HCT116 (cell line): ENCODE results near the gene DISP2. TPM values are rescaled to one million over a fixed set of nuclear protein-coding genes. Genes with fewer than 3 reads are reported as not detected.

Source experiments
- ATAC-seq: fragments of 200-7000 bp; cut with Tn5 transposase; 2 replicates; pipeline ENCODE4 v1.9.1; 2020; ENCODE audit warnings: mild to moderate bottlenecking, moderate library complexity
- BruUV-seq: library from RNA; stranded (reverse); fragments of 400-500 nt; replicated peaks from 2 replicates; lab custom pipeline; 2021; lab: Mats Ljungman, UMichigan
- CTCF ChIA-PET: fragments of 300-600 bp; sonication (Branson Sonifier 250); formaldehyde crosslinking; loops from one replicate; lab custom pipeline; 2021; ENCODE audit warnings: antibody characterized with exemption; lab: Charles Lee
- POLR2A ChIA-PET: fragments of 300-600, 350-600 bp; sonication (Branson Sonifier 250); formaldehyde crosslinking; loops from one replicate; lab custom pipeline; 2021; ENCODE audit warnings: antibody characterized with exemption; lab: Charles Lee
- RAD21 ChIA-PET, 2 experiments: fragments of 300-600 bp; sonication (Branson Sonifier 250); formaldehyde crosslinking; loops; one replicate each; lab custom pipeline; 2023; ENCODE audit warnings: low total read pairs in 2 of 2; ENCODE audit not compliant: uncharacterized antibody in 2 of 2, unreplicated experiment in 2 of 2, low non-redundant PET in 1 of 2; lab: Charles Lee
- DNase-seq: peaks from one replicate; pipeline ENCODE4 v3.0.0-alpha.2; 2010; ENCODE audit warnings: low read depth, low spot score
- H2AFZ ChIP-seq: fragments of 200-600 bp; shearing (Covaris generic), sonication (generic); 2 replicates; pipeline ENCODE4 v1.6.1; 2017; ENCODE audit warnings: low read depth, mixed run types, mixed read lengths, antibody characterized with exemption, low read length; ENCODE audit not compliant: poor library complexity, severe bottlenecking
- H3K27ac ChIP-seq: 2 replicates; pipeline ENCODE4 v1.5.1; 2012; ENCODE audit warnings: low read depth, low read length
- H3K27me3 ChIP-seq: fragments of 200-600 bp; sonication (generic); 2 replicates; pipeline ENCODE4 v1.6.1; 2016; ENCODE audit warnings: mixed run types, low read length, mixed read lengths; ENCODE audit not compliant: insufficient read depth
- H3K36me3 ChIP-seq, 2 experiments: fragments of 200-500 bp in 1 of 2; fragments of 200-600 bp in 1 of 2; sonication (Bioruptor generic) in 1 of 2; sonication (generic) in 1 of 2; 2 replicates each; pipeline versions ENCODE4 v1.5.1 to v1.6.1; 2014 to 2016; ENCODE audit warnings: low read length in 2 of 2, inconsistent platforms in 1 of 2, mixed read lengths in 1 of 2, mixed run types in 1 of 2; ENCODE audit not compliant: insufficient read depth in 2 of 2, control insufficient read depth in 1 of 2
- H3K4me1 ChIP-seq, 2 experiments: fragments of 200-600 bp in 1 of 2; sonication (generic) in 1 of 2; 2 replicates each; pipeline versions ENCODE4 v1.5.1 to v1.6.1; 2012 to 2017; ENCODE audit warnings: low read length in 2 of 2, inconsistent platforms in 1 of 2, mild to moderate bottlenecking in 1 of 2, mixed read lengths in 1 of 2, mixed run types in 1 of 2, moderate library complexity in 1 of 2; ENCODE audit not compliant: insufficient read depth in 2 of 2, control insufficient read depth in 1 of 2
- H3K4me2 ChIP-seq: fragments of 200-600 bp; sonication (generic); 2 replicates; pipeline ENCODE4 v1.6.1; 2017; ENCODE audit warnings: mixed run types, low read length, mixed read lengths
- H3K4me3 ChIP-seq, 2 experiments: fragments of 200-600 bp in 1 of 2; sonication (generic) in 1 of 2; replicated peaks in 1 of 2; 2 replicates each; pipeline ENCODE4 v1.5.1; 2011 to 2016; ENCODE audit warnings: low read length in 2 of 2, control low read depth in 1 of 2, low read depth in 1 of 2, mild to moderate bottlenecking in 1 of 2, mixed read lengths in 1 of 2, mixed run types in 1 of 2
- H3K79me2 ChIP-seq: fragments of 200-600 bp; sonication (generic); 2 replicates; pipeline ENCODE4 v1.6.1; 2017; ENCODE audit warnings: mild to moderate bottlenecking, mixed run types, low read length, moderate library complexity, mixed read lengths; ENCODE audit not compliant: insufficient read depth
- H3K9ac ChIP-seq: fragments of 200-600 bp; sonication (generic); 2 replicates; pipeline ENCODE4 v1.6.1; 2016; ENCODE audit warnings: low read length, mixed read lengths
- H3K9me2 ChIP-seq: fragments of 200-600 bp; sonication (generic), shearing (Covaris generic); 2 replicates; pipeline ENCODE4 v1.6.1; 2017; ENCODE audit warnings: mixed run types, mild to moderate bottlenecking, moderate library complexity; ENCODE audit not compliant: insufficient read depth
- H3K9me3 ChIP-seq, 2 experiments: fragments of 200-500 bp in 1 of 2; fragments of 200-600 bp in 1 of 2; sonication (Bioruptor generic) in 1 of 2; sonication (generic) in 1 of 2; 2 replicates each; pipeline ENCODE4 v1.6.1; 2014 to 2017; ENCODE audit warnings: low read length in 2 of 2, mixed read lengths in 2 of 2, inconsistent platforms in 1 of 2, low read depth in 1 of 2, mild to moderate bottlenecking in 1 of 2, mixed run types in 1 of 2, moderate library complexity in 1 of 2; ENCODE audit not compliant: control insufficient read depth in 1 of 2, insufficient read depth in 1 of 2
- H4K20me1 ChIP-seq: fragments of 200-600 bp; sonication (generic), shearing (Covaris generic); 2 replicates; pipeline ENCODE4 v1.6.1; 2017; ENCODE audit warnings: mixed run types, mild to moderate bottlenecking, moderate library complexity; ENCODE audit not compliant: insufficient read depth
- ATF3 ChIP-seq: IDR thresholded peaks from 2 replicates; pipeline ENCODE4 v1.6.1; 2012
- CBX3 ChIP-seq: IDR thresholded peaks from 2 replicates; pipeline ENCODE4 v1.6.1; 2012; ENCODE audit warnings: low read depth
- CEBPB ChIP-seq: IDR thresholded peaks from 2 replicates; pipeline ENCODE4 v1.6.1; 2012; ENCODE audit warnings: low read depth
- CTCF ChIP-seq, 3 experiments: fragments of 200-600 bp in 1 of 3; sonication (generic) in 1 of 3; IDR thresholded peaks in 2 of 3; conservative IDR thresholded peaks in 1 of 3; 2 replicates each; pipeline ENCODE4 v1.5.1; 2012 to 2017; ENCODE audit warnings: low read depth in 2 of 3, low read length in 2 of 3, antibody characterized with exemption in 1 of 3, borderline replicate concordance in 1 of 3, control low read depth in 1 of 3, mild to moderate bottlenecking in 1 of 3, mixed read lengths in 1 of 3, mixed run types in 1 of 3, moderate library complexity in 1 of 3; ENCODE audit not compliant: insufficient read depth in 1 of 3
- FOSL1 ChIP-seq: IDR thresholded peaks from 2 replicates; pipeline ENCODE4 v1.6.1; 2012; ENCODE audit warnings: low read depth
- JUND ChIP-seq: IDR thresholded peaks from 2 replicates; pipeline ENCODE4 v1.6.1; 2012
- RAD21 ChIP-seq: IDR thresholded peaks from 2 replicates; pipeline ENCODE4 v1.6.1; 2012; ENCODE audit warnings: low read depth, mild to moderate bottlenecking
- SIN3A ChIP-seq: IDR thresholded peaks from 2 replicates; pipeline ENCODE4 v1.6.1; 2012; ENCODE audit warnings: low read depth
- SRF ChIP-seq: IDR thresholded peaks from 2 replicates; pipeline ENCODE4 v1.6.1; 2012; ENCODE audit warnings: low read depth
- YY1 ChIP-seq: IDR thresholded peaks from 2 replicates; pipeline ENCODE4 v1.6.1; 2011; ENCODE audit warnings: low read length, low read depth, moderate library complexity, mild to moderate bottlenecking; ENCODE audit not compliant: insufficient replicate concordance; ENCODE audit errors: extremely low read depth
- ZFX ChIP-seq: fragments of 450-650 bp; IDR thresholded peaks from 2 replicates; pipeline ENCODE4 v1.6.1; 2017
- ZNF274 ChIP-seq: fragments of 200-500 bp; sonication (Bioruptor generic); IDR thresholded peaks from 2 replicates; pipeline ENCODE4 v1.6.1; 2014; ENCODE audit warnings: mild to moderate bottlenecking, low read depth, low read length, inconsistent platforms
- intact Hi-C: fragments of 100-400 bp; cut with micrococcal nuclease; formaldehyde crosslinking; loops from 2 replicates; pipeline ENCODE4 v1.10.0; 2022
- total RNA-seq: library from RNA; stranded (reverse); gene quantifications from one replicate; pipeline ENCODE4 v1.2.1, GENCODE V29; 2021; ENCODE audit not compliant: unreplicated experiment
- TF ChIP-seq, protein P1 (sequence below): IDR thresholded peaks from 2 replicates; pipeline ENCODE4 v1.6.1; 2012; ENCODE audit warnings: low read depth

The DISP2 gene
- total RNA-seq, 1 experiment from 2014 or later: 3.3 TPM

DNA sequence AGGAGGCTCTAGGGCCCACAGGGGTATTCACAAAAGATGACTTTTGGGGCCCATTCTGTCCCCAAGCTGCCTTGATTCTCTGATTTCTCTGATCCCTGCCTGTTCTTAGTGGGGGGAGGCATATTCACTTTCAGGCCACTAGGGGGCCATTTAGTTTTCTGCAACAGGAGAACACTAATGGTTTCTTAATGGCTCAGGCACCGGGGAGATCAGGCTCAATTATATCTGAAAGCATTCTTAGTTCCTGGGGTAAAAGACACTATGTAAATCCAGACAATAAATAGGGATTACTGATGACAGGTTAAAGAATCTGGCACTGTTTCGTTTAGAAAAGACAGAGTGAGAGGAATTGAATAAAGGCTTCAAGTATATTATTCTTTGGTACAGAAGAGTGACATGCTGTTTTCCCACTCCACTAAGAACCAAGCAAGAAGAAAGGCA is 37.1 kb upstream of the DISP2 start:
- ChIA-PET RAD21 (interaction anchor here in 1 of 2 experiments (0.7 kb wide), 1 partner anchor 237 kb away, joined by 3 read pairs; no protein-coding TSS in a partner anchor), POLR2A (no interaction called here)
- intact Hi-C loops: loop anchor here (1.0 kb wide), 1 partner anchor 101 kb away; no protein-coding TSS in a partner anchor
- Histone ChIP-seq H4K20me1 (no peaks in the 10 kb centered on the region), H3K79me2 (no peaks in the 10 kb centered on the region), H3K9ac (no peak overlapping the region), H3K4me1 (peaks cover 4 to 18% of the 10 kb centered on the region in 2 experiments; a peak in 3 of 4 replicates), H3K4me2 (no peak overlapping the region), H3K9me2 (no peaks in the 10 kb centered on the region), H3K4me3 (no peak overlapping the region), H3K27me3 (no peaks in the 10 kb centered on the region), H3K36me3 (no peaks in the 10 kb centered on the region)
- DNase-seq (peak; percentile 57), ATAC-seq (peak; percentile 39)
- BruUV-seq: no TSS peak
- TF ChIP-seq SIN3A (no peak), YY1 (peak; percentile 46), ZNF274 (no peak), ATF3 (no peak), ZFX (no peak), CEBPB (no peak), CBX3 (peak; percentile 49; the same call in 1 of the 2 replicates), CTCF (IDR thresholded peaks at IDR 0.05 in 2 of 3, conservative IDR thresholded peaks at IDR 0.05 in 1 of 3; ENCODE audit: borderline replicate concordance in 1 of 3, insufficient read depth in 1 of 3, low read depth in 2 of 3, low read length in 2 of 3) (peak; percentile 86 to 92 (median 91)), RAD21 (peak; percentile 70), SRF (no peak), JUND (no peak), FOSL1 (no peak)
- TF ChIP-seq, protein P1, sequence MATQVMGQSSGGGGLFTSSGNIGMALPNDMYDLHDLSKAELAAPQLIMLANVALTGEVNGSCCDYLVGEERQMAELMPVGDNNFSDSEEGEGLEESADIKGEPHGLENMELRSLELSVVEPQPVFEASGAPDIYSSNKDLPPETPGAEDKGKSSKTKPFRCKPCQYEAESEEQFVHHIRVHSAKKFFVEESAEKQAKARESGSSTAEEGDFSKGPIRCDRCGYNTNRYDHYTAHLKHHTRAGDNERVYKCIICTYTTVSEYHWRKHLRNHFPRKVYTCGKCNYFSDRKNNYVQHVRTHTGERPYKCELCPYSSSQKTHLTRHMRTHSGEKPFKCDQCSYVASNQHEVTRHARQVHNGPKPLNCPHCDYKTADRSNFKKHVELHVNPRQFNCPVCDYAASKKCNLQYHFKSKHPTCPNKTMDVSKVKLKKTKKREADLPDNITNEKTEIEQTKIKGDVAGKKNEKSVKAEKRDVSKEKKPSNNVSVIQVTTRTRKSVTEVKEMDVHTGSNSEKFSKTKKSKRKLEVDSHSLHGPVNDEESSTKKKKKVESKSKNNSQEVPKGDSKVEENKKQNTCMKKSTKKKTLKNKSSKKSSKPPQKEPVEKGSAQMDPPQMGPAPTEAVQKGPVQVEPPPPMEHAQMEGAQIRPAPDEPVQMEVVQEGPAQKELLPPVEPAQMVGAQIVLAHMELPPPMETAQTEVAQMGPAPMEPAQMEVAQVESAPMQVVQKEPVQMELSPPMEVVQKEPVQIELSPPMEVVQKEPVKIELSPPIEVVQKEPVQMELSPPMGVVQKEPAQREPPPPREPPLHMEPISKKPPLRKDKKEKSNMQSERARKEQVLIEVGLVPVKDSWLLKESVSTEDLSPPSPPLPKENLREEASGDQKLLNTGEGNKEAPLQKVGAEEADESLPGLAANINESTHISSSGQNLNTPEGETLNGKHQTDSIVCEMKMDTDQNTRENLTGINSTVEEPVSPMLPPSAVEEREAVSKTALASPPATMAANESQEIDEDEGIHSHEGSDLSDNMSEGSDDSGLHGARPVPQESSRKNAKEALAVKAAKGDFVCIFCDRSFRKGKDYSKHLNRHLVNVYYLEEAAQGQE: no peak
- TF ChIP-seq, all 23 proteins: peak for 4
- Histone ChIP-seq H2AFZ (peak overlapping the region; percentile 50), H3K9me3 (no peaks in the 10 kb centered on the region), H3K27ac (no peak overlapping the region)
- CTCF ChIA-PET: interaction anchor here (1.0 to 5.3 kb wide), 5 partner anchors 11 to 42 kb away, joined by 3 to 44 read pairs (median 7); partner anchors contain the start of gene CCDC9B
